ENCODE results near the gene STXBP1.

DNA sequence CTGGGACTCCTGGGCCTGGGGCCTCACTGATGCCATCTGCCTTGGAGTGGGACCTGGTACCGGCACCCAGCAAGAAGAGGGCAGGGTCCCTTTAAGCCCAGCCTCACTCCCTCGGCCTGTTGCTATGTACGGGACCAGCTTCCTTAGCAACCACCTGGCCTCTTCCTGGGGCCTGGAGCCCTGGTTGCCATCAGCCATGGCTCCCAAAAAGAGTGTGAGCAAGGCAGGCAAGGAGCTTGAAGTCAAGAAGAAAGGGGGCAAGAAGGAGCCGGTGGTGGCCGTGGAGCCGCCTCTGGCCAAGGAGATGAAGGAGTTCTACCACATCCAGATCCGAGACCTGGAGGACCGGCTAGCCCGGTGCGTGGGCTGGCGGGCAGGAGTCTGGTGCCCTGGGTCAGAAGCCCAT is 94.8 kb downstream of the STXBP1 start, which contains the start of gene CFAP157:
- TF ChIP-seq, protein P1, sequence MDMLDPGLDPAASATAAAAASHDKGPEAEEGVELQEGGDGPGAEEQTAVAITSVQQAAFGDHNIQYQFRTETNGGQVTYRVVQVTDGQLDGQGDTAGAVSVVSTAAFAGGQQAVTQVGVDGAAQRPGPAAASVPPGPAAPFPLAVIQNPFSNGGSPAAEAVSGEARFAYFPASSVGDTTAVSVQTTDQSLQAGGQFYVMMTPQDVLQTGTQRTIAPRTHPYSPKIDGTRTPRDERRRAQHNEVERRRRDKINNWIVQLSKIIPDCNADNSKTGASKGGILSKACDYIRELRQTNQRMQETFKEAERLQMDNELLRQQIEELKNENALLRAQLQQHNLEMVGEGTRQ (CRISPR knock-in tag; IDR thresholded peaks at IDR 0.05), result no peak
- TF ChIP-seq CREB1 (IDR thresholded peaks at IDR 0.05) (no peak), CREB1 (CRISPR knock-in tag; IDR thresholded peaks at IDR 0.05) (no peak), JUN (IDR thresholded peaks at IDR 0.05; ENCODE audit: borderline replicate concordance, low read depth, low read length) (no peak), JUN (CRISPR knock-in tag; IDR thresholded peaks at IDR 0.05; ENCODE audit: borderline replicate concordance) (no peak), RBM34 (IDR thresholded peaks at IDR 0.05; ENCODE audit: borderline replicate concordance, insufficient read depth, low read length) (no peak), ZNF12 (CRISPR knock-in tag; IDR thresholded peaks at IDR 0.05) (no peak), KDM1A (IDR thresholded peaks at IDR 0.05) (no peak), ZNF274 (IDR thresholded peaks at IDR 0.05; ENCODE audit: borderline replicate concordance, low read depth, low read length) (no peak), MAFK (IDR thresholded peaks at IDR 0.05; ENCODE audit: low read length) (no peak), POLR2A (conservative IDR thresholded peaks at IDR 0.05) (no peak), PPARD (CRISPR knock-in tag; IDR thresholded peaks at IDR 0.05) (no peak), JUND (IDR thresholded peaks at IDR 0.05; ENCODE audit: borderline replicate concordance, low read depth, low read length) (no peak), JUND (tag; IDR thresholded peaks at IDR 0.05; ENCODE audit: borderline replicate concordance, low read depth, low read length) (no peak), TAL1 (IDR thresholded peaks at IDR 0.05) (no peak)
- TF ChIP-seq, protein P2, sequence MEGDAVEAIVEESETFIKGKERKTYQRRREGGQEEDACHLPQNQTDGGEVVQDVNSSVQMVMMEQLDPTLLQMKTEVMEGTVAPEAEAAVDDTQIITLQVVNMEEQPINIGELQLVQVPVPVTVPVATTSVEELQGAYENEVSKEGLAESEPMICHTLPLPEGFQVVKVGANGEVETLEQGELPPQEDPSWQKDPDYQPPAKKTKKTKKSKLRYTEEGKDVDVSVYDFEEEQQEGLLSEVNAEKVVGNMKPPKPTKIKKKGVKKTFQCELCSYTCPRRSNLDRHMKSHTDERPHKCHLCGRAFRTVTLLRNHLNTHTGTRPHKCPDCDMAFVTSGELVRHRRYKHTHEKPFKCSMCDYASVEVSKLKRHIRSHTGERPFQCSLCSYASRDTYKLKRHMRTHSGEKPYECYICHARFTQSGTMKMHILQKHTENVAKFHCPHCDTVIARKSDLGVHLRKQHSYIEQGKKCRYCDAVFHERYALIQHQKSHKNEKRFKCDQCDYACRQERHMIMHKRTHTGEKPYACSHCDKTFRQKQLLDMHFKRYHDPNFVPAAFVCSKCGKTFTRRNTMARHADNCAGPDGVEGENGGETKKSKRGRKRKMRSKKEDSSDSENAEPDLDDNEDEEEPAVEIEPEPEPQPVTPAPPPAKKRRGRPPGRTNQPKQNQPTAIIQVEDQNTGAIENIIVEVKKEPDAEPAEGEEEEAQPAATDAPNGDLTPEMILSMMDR (IDR thresholded peaks at IDR 0.05 in 2 of 3, conservative IDR thresholded peaks at IDR 0.05 in 1 of 3; ENCODE audit: insufficient read depth in 2 of 3, low read depth in 1 of 3, low read length in 3 of 3), result no peak
- TF ChIP-seq, protein P3, sequence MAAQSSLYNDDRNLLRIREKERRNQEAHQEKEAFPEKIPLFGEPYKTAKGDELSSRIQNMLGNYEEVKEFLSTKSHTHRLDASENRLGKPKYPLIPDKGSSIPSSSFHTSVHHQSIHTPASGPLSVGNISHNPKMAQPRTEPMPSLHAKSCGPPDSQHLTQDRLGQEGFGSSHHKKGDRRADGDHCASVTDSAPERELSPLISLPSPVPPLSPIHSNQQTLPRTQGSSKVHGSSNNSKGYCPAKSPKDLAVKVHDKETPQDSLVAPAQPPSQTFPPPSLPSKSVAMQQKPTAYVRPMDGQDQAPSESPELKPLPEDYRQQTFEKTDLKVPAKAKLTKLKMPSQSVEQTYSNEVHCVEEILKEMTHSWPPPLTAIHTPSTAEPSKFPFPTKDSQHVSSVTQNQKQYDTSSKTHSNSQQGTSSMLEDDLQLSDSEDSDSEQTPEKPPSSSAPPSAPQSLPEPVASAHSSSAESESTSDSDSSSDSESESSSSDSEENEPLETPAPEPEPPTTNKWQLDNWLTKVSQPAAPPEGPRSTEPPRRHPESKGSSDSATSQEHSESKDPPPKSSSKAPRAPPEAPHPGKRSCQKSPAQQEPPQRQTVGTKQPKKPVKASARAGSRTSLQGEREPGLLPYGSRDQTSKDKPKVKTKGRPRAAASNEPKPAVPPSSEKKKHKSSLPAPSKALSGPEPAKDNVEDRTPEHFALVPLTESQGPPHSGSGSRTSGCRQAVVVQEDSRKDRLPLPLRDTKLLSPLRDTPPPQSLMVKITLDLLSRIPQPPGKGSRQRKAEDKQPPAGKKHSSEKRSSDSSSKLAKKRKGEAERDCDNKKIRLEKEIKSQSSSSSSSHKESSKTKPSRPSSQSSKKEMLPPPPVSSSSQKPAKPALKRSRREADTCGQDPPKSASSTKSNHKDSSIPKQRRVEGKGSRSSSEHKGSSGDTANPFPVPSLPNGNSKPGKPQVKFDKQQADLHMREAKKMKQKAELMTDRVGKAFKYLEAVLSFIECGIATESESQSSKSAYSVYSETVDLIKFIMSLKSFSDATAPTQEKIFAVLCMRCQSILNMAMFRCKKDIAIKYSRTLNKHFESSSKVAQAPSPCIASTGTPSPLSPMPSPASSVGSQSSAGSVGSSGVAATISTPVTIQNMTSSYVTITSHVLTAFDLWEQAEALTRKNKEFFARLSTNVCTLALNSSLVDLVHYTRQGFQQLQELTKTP (IDR thresholded peaks at IDR 0.05; ENCODE audit: low read depth in 1 of 2, partially characterized antibody in 2 of 2), result no peak

All from K562 (cell line).